Ovary (tissue), 3 donors: ENCODE results near the gene TCF4.

Experiments
- CTCF ChIP-seq, 3 donors: fragments of 450-650 bp in 2 of 3; fragments of 200-600 bp in 1 of 3; IDR thresholded peaks; one replicate each; pipeline versions ENCODE4 v1.5.1 to v1.8.0; 2016 to 2022; ENCODE audit warnings: antibody characterized with exemption in 3 of 3, mild to moderate bottlenecking in 1 of 3
- EP300 ChIP-seq: sonication (generic); formaldehyde crosslinking; IDR thresholded peaks from one replicate; pipeline ENCODE4 v1.6.1; 2017; ENCODE audit warnings: antibody characterized with exemption
- POLR2A ChIP-seq: fragments of 450-650 bp; IDR thresholded peaks from one replicate; pipeline ENCODE4 v1.6.1; 2017; ENCODE audit warnings: antibody characterized with exemption, mild to moderate bottlenecking, moderate library complexity
- donor health status: DM: no; HTN: no; CAD: no.

GRCh38 chr18:55186588-55186987, 401.4 kb downstream of the TCF4 start:
- no peak for TF ChIP-seq CTCF (IDR thresholded peaks at IDR 0.05)
- TF ChIP-seq EP300, result no peak
- no peak for TF ChIP-seq POLR2A
